Testis (tissue), 2 donors: ENCODE results near the gene TSPAN11.

ENCODE experiments used
- POLR2A ChIP-seq: fragments of 450-650 bp; IDR thresholded peaks from one replicate; pipeline ENCODE4 v1.6.1; 2017; ENCODE audit warnings: antibody characterized with exemption, mild to moderate bottlenecking, moderate library complexity
- TF ChIP-seq, protein P1 (sequence below), 3 experiments: fragments of 450-650 bp in 2 of 3; fragments of 200-600 bp in 1 of 3; sonication (generic) in 1 of 3; IDR thresholded peaks; one replicate each; pipeline ENCODE4 v1.5.1; 2016 to 2019; ENCODE audit warnings: antibody characterized with exemption in 3 of 3, mild to moderate bottlenecking in 2 of 3, moderate library complexity in 1 of 3

DNA sequence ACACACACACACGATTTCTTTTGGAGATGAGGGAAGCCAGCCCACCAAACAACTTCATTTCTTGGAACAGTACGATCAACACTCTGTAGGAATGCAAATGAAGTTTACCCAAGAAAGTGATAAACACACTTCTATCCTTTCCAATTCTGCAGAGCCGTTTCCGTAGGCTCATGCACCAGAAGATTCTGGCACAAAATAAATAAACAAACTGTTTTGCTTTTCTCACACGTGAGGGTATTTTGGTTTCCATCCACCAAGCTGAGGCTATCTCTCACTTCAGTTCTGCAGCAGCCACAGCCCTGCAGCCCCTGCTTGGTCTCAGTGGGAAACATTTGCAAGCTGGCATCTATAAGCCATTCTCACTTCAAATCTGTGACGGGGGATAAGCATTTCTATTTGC lies 15.3 kb upstream of the TSPAN11 start:
- no peak for TF ChIP-seq POLR2A
- TF ChIP-seq, protein P1, sequence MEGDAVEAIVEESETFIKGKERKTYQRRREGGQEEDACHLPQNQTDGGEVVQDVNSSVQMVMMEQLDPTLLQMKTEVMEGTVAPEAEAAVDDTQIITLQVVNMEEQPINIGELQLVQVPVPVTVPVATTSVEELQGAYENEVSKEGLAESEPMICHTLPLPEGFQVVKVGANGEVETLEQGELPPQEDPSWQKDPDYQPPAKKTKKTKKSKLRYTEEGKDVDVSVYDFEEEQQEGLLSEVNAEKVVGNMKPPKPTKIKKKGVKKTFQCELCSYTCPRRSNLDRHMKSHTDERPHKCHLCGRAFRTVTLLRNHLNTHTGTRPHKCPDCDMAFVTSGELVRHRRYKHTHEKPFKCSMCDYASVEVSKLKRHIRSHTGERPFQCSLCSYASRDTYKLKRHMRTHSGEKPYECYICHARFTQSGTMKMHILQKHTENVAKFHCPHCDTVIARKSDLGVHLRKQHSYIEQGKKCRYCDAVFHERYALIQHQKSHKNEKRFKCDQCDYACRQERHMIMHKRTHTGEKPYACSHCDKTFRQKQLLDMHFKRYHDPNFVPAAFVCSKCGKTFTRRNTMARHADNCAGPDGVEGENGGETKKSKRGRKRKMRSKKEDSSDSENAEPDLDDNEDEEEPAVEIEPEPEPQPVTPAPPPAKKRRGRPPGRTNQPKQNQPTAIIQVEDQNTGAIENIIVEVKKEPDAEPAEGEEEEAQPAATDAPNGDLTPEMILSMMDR (IDR thresholded peaks at IDR 0.05): no peak
